GM12878 (cell line): ENCODE results near the gene CCDC120. TPM values are rescaled to one million over a fixed set of nuclear protein-coding genes. Genes with fewer than 3 reads are reported as not detected.

Source experiments
- ASH2L ChIP-seq: fragments of 300-600, 200-600 bp; sonication (generic); IDR thresholded peaks from 2 replicates; pipeline ENCODE4 v1.6.1; 2017; ENCODE audit warnings: low read depth, mild to moderate bottlenecking, borderline replicate concordance
- ATF7 ChIP-seq: fragments of 450-650 bp; IDR thresholded peaks from 2 replicates; pipeline ENCODE4 v1.6.1; 2016; ENCODE audit warnings: low read depth, mild to moderate bottlenecking
- BACH1 ChIP-seq: fragments of 450-650 bp; IDR thresholded peaks from 2 replicates; pipeline ENCODE4 v1.6.1; 2017; ENCODE audit warnings: mild to moderate bottlenecking, borderline replicate concordance
- BMI1 ChIP-seq: fragments of 450-650 bp; IDR thresholded peaks from 2 replicates; pipeline ENCODE4 v1.6.1; 2016; ENCODE audit warnings: mild to moderate bottlenecking, moderate library complexity, borderline replicate concordance
- BRCA1 ChIP-seq: IDR thresholded peaks from 2 replicates; pipeline ENCODE4 v1.6.1; 2011; ENCODE audit warnings: low read depth, low read length, improper control_type of control experiment
- CEBPB ChIP-seq, 2 experiments: fragments of 150-350 bp in 1 of 2; IDR thresholded peaks; 2 replicates each; pipeline ENCODE4 v1.6.1; 2012 to 2014; ENCODE audit warnings: low read depth in 2 of 2, low read length in 2 of 2, borderline replicate concordance in 1 of 2, inconsistent platforms in 1 of 2
- CEBPZ ChIP-seq: fragments of 150-350 bp; IDR thresholded peaks from 2 replicates; pipeline ENCODE4 v1.6.1; 2016; ENCODE audit warnings: low read depth, low read length
- CHD1 ChIP-seq: IDR thresholded peaks from 2 replicates; pipeline ENCODE4 v1.6.1; 2012; ENCODE audit warnings: low read depth, low read length, improper control_type of control experiment
- E2F8 ChIP-seq: fragments of 450-650 bp; IDR thresholded peaks from 2 replicates; pipeline ENCODE4 v1.6.1; 2018; ENCODE audit warnings: mild to moderate bottlenecking, low read depth, moderate library complexity; ENCODE audit not compliant: partially characterized antibody
- FOXM1 ChIP-seq: IDR thresholded peaks from 2 replicates; pipeline ENCODE4 v1.6.1; 2012; ENCODE audit warnings: low read depth, mild to moderate bottlenecking, inconsistent platforms, low read length, moderate library complexity
- HDAC2 ChIP-seq: fragments of 200-600 bp; sonication (generic); IDR thresholded peaks from 2 replicates; pipeline ENCODE4 v1.6.1; 2017
- HDAC6 ChIP-seq: fragments of 200-600 bp; sonication (generic); IDR thresholded peaks from one replicate; pipeline ENCODE4 v1.8.0; 2017; ENCODE audit warnings: antibody characterized with exemption; ENCODE audit not compliant: unreplicated experiment
- IRF3 ChIP-seq: fragments of 450-650 bp; IDR thresholded peaks from 2 replicates; pipeline ENCODE4 v1.6.1; 2014; ENCODE audit warnings: mild to moderate bottlenecking
- JUNB ChIP-seq: IDR thresholded peaks from 2 replicates; pipeline ENCODE4 v1.6.1; 2016; ENCODE audit warnings: antibody characterized with exemption, mild to moderate bottlenecking
- JUND ChIP-seq: IDR thresholded peaks from 2 replicates; pipeline ENCODE4 v1.6.1; 2012; ENCODE audit warnings: low read depth, mild to moderate bottlenecking, low read length, improper control_type of control experiment, moderate library complexity
- MXI1 ChIP-seq: fragments of 150-350 bp; IDR thresholded peaks from 2 replicates; pipeline ENCODE4 v1.6.1; 2011; ENCODE audit warnings: low read depth, mild to moderate bottlenecking, inconsistent platforms, low read length, improper control_type of control experiment
- PAX8 ChIP-seq: fragments of 450-650 bp; IDR thresholded peaks from 2 replicates; pipeline ENCODE4 v1.6.1; 2017; ENCODE audit warnings: mild to moderate bottlenecking, moderate library complexity
- PBX3 ChIP-seq: IDR thresholded peaks from 2 replicates; pipeline ENCODE4 v1.6.1; 2011; ENCODE audit warnings: mild to moderate bottlenecking, low read depth, low read length, moderate library complexity; ENCODE audit not compliant: insufficient replicate concordance
- RB1 ChIP-seq: fragments of 450-650 bp; formaldehyde crosslinking; IDR thresholded peaks from 2 replicates; pipeline ENCODE4 v1.6.1; 2017; ENCODE audit warnings: mild to moderate bottlenecking, borderline replicate concordance
- RUNX3 ChIP-seq: IDR thresholded peaks from 2 replicates; pipeline ENCODE4 v1.6.1; 2012; ENCODE audit warnings: low read length, inconsistent platforms
- SP1 ChIP-seq: IDR thresholded peaks from one replicate; pipeline ENCODE4 v1.6.1; 2011; ENCODE audit warnings: low read depth, low read length
- ZNF24 ChIP-seq: fragments of 450-650 bp; IDR thresholded peaks from 2 replicates; pipeline ENCODE4 v1.6.1; 2017; ENCODE audit warnings: antibody characterized with exemption, mild to moderate bottlenecking
- ZSCAN29 ChIP-seq: fragments of 450-650 bp; IDR thresholded peaks from 2 replicates; pipeline ENCODE4 v1.6.1; 2017; ENCODE audit warnings: mild to moderate bottlenecking, moderate library complexity
- polyA plus RNA-seq, 11 experiments: library from polyadenylated mRNA; depleted of rRNA in 4 of 11; unstranded in 6 of 11; stranded (reverse) in 5 of 11; fragments of >200 nt; fragmentation: Nextera tagmentation in 4 of 11; fragmentation: Illumina TruSeq in 1 of 11; extraction: Ambion mirVana in 4 of 11; extraction: Trizol in 1 of 11; gene quantifications; 1 replicate in 1 of 11; 2 replicates in 10 of 11; pipeline versions ENCODE4 v1.2.1 to v1.2.3, GENCODE V29; 2011 to 2016; ENCODE audit warnings: inconsistent platforms in 2 of 11, missing spikeins in 2 of 11, low read depth in 1 of 11
- total RNA-seq, 4 experiments: library from RNA; depleted of rRNA in 3 of 4; stranded (reverse); fragments of >200 nt in 3 of 4; fragmentation: Illumina TruSeq in 1 of 4; extraction: Trizol in 1 of 4; gene quantifications; 2 replicates each; pipeline versions ENCODE4 v1.2.1 to v1.2.3, GENCODE V29; 2013 to 2021

The CCDC120 gene
- total and polyA plus RNA-seq, 10 of the 15 experiments (the other 5 are each of a cell fraction or from before 2014, with no cell fraction given): 0.11 to 4.1 (median 0.76) TPM

DNA sequence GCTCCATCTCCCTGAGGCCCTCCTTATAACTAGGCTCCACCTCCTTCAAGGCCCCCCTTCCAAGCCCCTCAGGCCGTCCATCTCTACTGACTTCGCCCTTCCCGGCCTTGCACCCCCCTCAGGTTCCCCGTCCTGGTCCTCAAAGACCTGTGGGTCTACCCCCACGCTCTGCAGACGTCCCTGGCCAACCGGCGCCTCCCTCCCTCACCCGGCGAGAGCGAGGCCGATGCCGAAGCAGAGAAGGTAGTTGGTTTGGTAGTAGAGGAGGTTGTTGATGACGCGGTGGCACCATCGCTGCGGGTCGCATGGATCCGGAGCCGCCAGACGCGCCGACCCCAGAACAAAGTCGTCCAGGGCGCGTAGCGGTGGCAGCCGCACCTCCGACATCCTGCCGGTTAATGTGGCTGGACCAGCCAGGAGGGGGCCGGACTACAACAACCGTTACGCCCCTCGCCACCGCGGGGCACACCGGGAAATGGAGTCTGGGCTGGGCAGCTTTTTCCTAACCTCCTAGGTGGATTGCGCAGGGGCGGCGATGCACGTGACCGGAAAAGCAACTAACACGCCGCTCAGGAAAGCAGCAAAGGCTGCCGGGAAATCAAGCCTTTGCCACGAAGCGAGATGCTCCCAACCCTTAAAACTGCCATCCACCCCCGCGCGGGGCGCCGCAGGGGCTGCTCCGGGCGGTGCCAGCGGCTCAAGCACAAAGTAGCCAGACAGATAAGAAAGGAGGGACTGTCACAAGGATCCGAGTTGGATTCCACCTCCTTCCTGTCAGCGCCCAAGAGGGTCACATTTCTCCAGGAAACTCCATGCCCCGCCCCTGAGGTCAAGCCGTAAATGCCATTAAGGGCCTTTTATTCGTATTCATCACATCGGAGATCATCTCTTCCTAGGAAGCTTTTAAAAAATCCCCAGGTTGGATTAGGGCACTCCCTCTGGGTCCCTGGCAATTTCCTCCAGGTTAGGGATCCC, 15.1 kb downstream of the CCDC120 start, which contains the start of gene PRAF2 (continued):
- TF ChIP-seq E2F8 (no peak), JUNB (no peak), ASH2L (no peak), SP1 (no peak), PAX8 (no peak), RB1 (no peak), CHD1 (no peak), RUNX3 (peak; percentile 55), CEBPZ (no peak), BACH1 (no peak), CEBPB (IDR thresholded peaks at IDR 0.05; ENCODE audit: borderline replicate concordance in 1 of 2, low read depth in 2 of 2, low read length in 2 of 2) (no peak), MXI1 (no peak), ZNF24 (no peak), HDAC2 (no peak), BMI1 (no peak), JUND (no peak), ZSCAN29 (no peak), ATF7 (no peak), BRCA1 (no peak), HDAC6 (no peak), IRF3 (no peak), FOXM1 (no peak), PBX3 (no peak)
